K562 (cell line): ENCODE measurements around the gene ORC4. TPM values are rescaled to one million over a fixed set of nuclear protein-coding genes. Genes with fewer than 3 reads are reported as not detected.

Experiments
- ATAC-seq: fragments of 200-7000 bp; cut with Tn5 transposase; 3 replicates; pipeline ENCODE4 v1.9.1; 2020; ENCODE audit warnings: moderate library complexity
- BruUV-seq: library from RNA; stranded (reverse); fragments of 400-500 nt; replicated peaks from 2 replicates; lab custom pipeline; 2021; lab: Mats Ljungman, UMichigan
- CTCF ChIA-PET: fragments of 300-600 bp; formaldehyde crosslinking; extraction: SDS; loops from one replicate; lab custom pipeline; 2021; ENCODE audit warnings: low intra/inter-chr PET ratio; lab: Yijun Ruan, JAX
- POLR2A ChIA-PET: fragments of 300-600, 350-650 bp; sonication (Branson Sonifier 250); formaldehyde crosslinking; extraction: SDS; loops from one replicate; lab custom pipeline; 2021; ENCODE audit warnings: antibody characterized with exemption, inconsistent platforms; lab: Yijun Ruan, JAX
- DNase-seq, 4 experiments: peaks; one replicate each; pipeline versions ENCODE4 v3.0.0 to v3.0.0-alpha.2; 2011 to 2018; ENCODE audit warnings: low spot score in 3 of 4, mixed read lengths in 3 of 4; ENCODE audit errors: extremely low read depth in 1 of 4
- FAIRE-seq: peaks from 2 replicates; lab custom pipeline; 2011; peaks lifted over from hg19 to GRCh38; lab: Jason Lieb, UNC
- H2AFZ ChIP-seq: 2 replicates; pipeline ENCODE4 v1.6.0; 2011; ENCODE audit warnings: low read depth, low read length, control low read depth, inconsistent platforms
- H3K27ac ChIP-seq: fragments of 200-600 bp; 3 replicates; pipeline ENCODE4 v1.8.0; 2011; ENCODE audit warnings: low read depth, mild to moderate bottlenecking, control low read depth, inconsistent platforms, low read length, moderate library complexity, mixed read lengths; ENCODE audit errors: extremely low read depth
- H3K27me3 ChIP-seq, 2 experiments: fragments of 300-600 bp in 1 of 2; 2 replicates in 1 of 2; 3 replicates in 1 of 2; pipeline versions ENCODE4 v1.6.0 to v1.8.0; 2011; ENCODE audit warnings: inconsistent platforms in 2 of 2, low read length in 2 of 2, mild to moderate bottlenecking in 1 of 2, mixed read lengths in 1 of 2, moderate library complexity in 1 of 2; ENCODE audit not compliant: control insufficient read depth in 2 of 2, insufficient read depth in 2 of 2
- H3K36me3 ChIP-seq: fragments of 300-600 bp; 3 replicates; pipeline ENCODE4 v1.8.0; 2011; ENCODE audit warnings: mild to moderate bottlenecking, low read length, inconsistent platforms; ENCODE audit not compliant: control insufficient read depth, insufficient read depth
- H3K4me1 ChIP-seq, 2 experiments: fragments of 200-600 bp in 1 of 2; replicated peaks in 1 of 2; 2 replicates in 1 of 2; 3 replicates in 1 of 2; pipeline versions ENCODE4 v1.5.1 to v1.8.0; 2011; ENCODE audit warnings: inconsistent platforms in 2 of 2, low read length in 2 of 2, mild to moderate bottlenecking in 1 of 2, mixed read lengths in 1 of 2, moderate library complexity in 1 of 2; ENCODE audit not compliant: control insufficient read depth in 2 of 2, insufficient read depth in 2 of 2
- H3K4me2 ChIP-seq: 2 replicates; pipeline ENCODE4 v1.6.1; 2011; ENCODE audit warnings: low read length, control low read depth, inconsistent platforms, mixed read lengths; ENCODE audit not compliant: insufficient read depth
- H3K4me3 ChIP-seq: fragments of 200-600 bp; sonication (generic), shearing (Covaris generic); 2 replicates; pipeline ENCODE4 v1.5.1; 2016; ENCODE audit warnings: control low read depth, inconsistent platforms
- H3K79me2 ChIP-seq: fragments of 200-600 bp; 3 replicates; pipeline ENCODE4 v1.8.0; 2011; ENCODE audit warnings: low read length, inconsistent platforms; ENCODE audit not compliant: control insufficient read depth, insufficient read depth
- H3K9ac ChIP-seq, 2 experiments: 2 replicates each; pipeline versions ENCODE4 v1.6.0 to v1.6.1; 2011; ENCODE audit warnings: low read depth in 2 of 2, low read length in 2 of 2, control low read depth in 1 of 2, inconsistent platforms in 1 of 2, mild to moderate bottlenecking in 1 of 2, mixed read lengths in 1 of 2; ENCODE audit not compliant: insufficient read depth in 1 of 2
- H3K9me1 ChIP-seq: one replicate; pipeline ENCODE4 v1.6.0; 2011; ENCODE audit warnings: inconsistent platforms, mild to moderate bottlenecking, low read length, moderate library complexity; ENCODE audit not compliant: control insufficient read depth, insufficient read depth
- H3K9me3 ChIP-seq: replicated peaks from 2 replicates; pipeline ENCODE4 v1.5.1; 2011; ENCODE audit warnings: low read depth, low read length, inconsistent platforms; ENCODE audit not compliant: control insufficient read depth, insufficient read depth
- H4K20me1 ChIP-seq: replicated peaks from 2 replicates; pipeline ENCODE4 v1.6.1; 2011; ENCODE audit warnings: low read length, inconsistent platforms, mixed read lengths; ENCODE audit not compliant: control insufficient read depth, insufficient read depth
- CBFA2T2 ChIP-seq: fragments of 450-650 bp; conservative IDR thresholded peaks from 2 replicates; pipeline ENCODE4 v1.6.1; 2017; ENCODE audit warnings: mild to moderate bottlenecking
- MEIS2 ChIP-seq: fragments of 450-650 bp; IDR thresholded peaks from 2 replicates; pipeline ENCODE4 v1.6.1; 2014; ENCODE audit warnings: mild to moderate bottlenecking; ENCODE audit not compliant: partially characterized antibody
- NRF1 ChIP-seq, 2 experiments: fragments of 450-650 bp; IDR thresholded peaks in 1 of 2; conservative IDR thresholded peaks in 1 of 2; 2 replicates each; pipeline ENCODE4 v1.6.1; 2014; ENCODE audit warnings: mild to moderate bottlenecking in 2 of 2
- WGBS: fragments of 100-300 bp; shearing (Covaris generic); methylation state at CpG from one replicate; pipeline ENCODE4 v1.1.6; 2016; ENCODE audit warnings: low coverage, mixed read lengths; ENCODE audit not compliant: insufficient coverage; ENCODE audit errors: missing lambda C conversion rate; 5-methylcytosine and 5-hydroxymethylcytosine counted together
- in situ Hi-C: fragments of 300-500 bp; cut with MboI; formaldehyde crosslinking; loops from 4 replicates; pipeline ENCODE4 v1.15.0; 2018; ENCODE audit warnings: inconsistent platforms, mixed read lengths
- intact Hi-C: fragments of 100-400 bp; cut with micrococcal nuclease; formaldehyde crosslinking; loops from 2 replicates; pipeline ENCODE4 v1.14.2; 2022
- polyA plus RNA-seq, 8 experiments: library from polyadenylated mRNA; depleted of rRNA in 4 of 8; stranded (reverse) in 5 of 8; unstranded in 3 of 8; fragments of >200 nt; fragmentation: Nextera tagmentation in 2 of 8; fragmentation: Illumina TruSeq in 1 of 8; extraction: Ambion mirVana in 2 of 8; extraction: Trizol in 1 of 8; gene quantifications; 2 replicates each; pipeline versions ENCODE4 v1.2.1 to v1.2.3, GENCODE V29; 2011 to 2014; ENCODE audit warnings: inconsistent platforms in 1 of 8, missing spikeins in 1 of 8
- total RNA-seq, 7 experiments: library from RNA; depleted of rRNA in 6 of 7; stranded (reverse); fragments of >200 nt in 6 of 7; fragmentation: Illumina TruSeq in 2 of 7; extraction: Trizol in 2 of 7; gene quantifications; 2 replicates each; pipeline versions ENCODE4 v1.2.1 to v1.2.3, GENCODE V29; 2011 to 2021; ENCODE audit warnings: low replicate concordance in 1 of 7
- TF ChIP-seq, protein P1 (sequence below), 2 experiments: IDR thresholded peaks in 1 of 2; conservative IDR thresholded peaks in 1 of 2; 2 replicates each; pipeline ENCODE4 v1.6.1; 2016; ENCODE audit warnings: low read depth in 2 of 2, mild to moderate bottlenecking in 1 of 2, missing compliant biosample characterization in 1 of 2, missing genetic modification characterization in 1 of 2, moderate library complexity in 1 of 2

The ORC4 gene
- total and polyA plus RNA-seq, 9 of the 15 experiments (the other 6 are each of a cell fraction or from before 2014, with no cell fraction given): 58.6 to 100 (median 70.5) TPM

DNA sequence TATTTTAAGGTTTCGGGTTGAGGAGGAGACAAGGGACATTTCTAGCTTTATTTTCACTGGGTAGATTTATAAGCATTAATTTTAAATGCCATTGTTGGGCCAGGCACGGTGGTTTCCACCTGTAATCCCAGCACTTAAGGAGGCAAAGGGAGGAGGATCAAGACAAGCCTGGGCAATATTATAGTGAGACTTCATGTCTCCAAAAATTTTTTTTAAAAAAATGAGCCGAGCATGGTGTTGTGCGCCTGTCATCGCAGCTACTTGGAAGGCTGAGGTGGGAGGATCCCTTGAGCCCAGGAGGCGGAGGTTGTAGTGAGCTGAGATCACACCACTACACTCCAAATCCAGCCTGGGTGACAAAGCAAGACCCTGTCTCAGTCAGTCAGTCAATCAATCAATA lies 45.4 kb upstream of the ORC4 start:
- peak; percentile 50 for TF ChIP-seq MEIS2
- no peak for TF ChIP-seq CBFA2T2
- 0 out of 4 replicates have a peak, but pooled peaks of 1 of the 2 experiments have one; percentile 12 for TF ChIP-seq NRF1 (conservative IDR thresholded peaks at IDR 0.05 in 1 of 2, IDR thresholded peaks at IDR 0.05 in 1 of 2)
- TF ChIP-seq, protein P1, sequence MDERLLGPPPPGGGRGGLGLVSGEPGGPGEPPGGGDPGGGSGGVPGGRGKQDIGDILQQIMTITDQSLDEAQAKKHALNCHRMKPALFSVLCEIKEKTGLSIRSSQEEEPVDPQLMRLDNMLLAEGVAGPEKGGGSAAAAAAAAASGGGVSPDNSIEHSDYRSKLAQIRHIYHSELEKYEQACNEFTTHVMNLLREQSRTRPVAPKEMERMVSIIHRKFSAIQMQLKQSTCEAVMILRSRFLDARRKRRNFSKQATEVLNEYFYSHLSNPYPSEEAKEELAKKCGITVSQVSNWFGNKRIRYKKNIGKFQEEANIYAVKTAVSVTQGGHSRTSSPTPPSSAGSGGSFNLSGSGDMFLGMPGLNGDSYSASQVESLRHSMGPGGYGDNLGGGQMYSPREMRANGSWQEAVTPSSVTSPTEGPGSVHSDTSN (CRISPR knock-in tag; IDR thresholded peaks at IDR 0.05; ENCODE audit: low read depth): no peak
- TF ChIP-seq, protein P1 (tag; conservative IDR thresholded peaks at IDR 0.05; ENCODE audit: low read depth): 0 out of 2 replicates have a peak, but pooled peaks have one; percentile 11
- TF ChIP-seq, all 486 proteins: peak for 3
- Histone ChIP-seq H3K9ac (no peak overlapping the region), H3K9me1 (no peaks in the 10 kb centered on the region), H3K36me3 (no peaks in the 10 kb centered on the region), H2AFZ (peak overlapping the region; percentile 11; the same call in 1 of the 2 replicates), H3K27ac (no peak overlapping the region), H3K9me3 (no peaks in the 10 kb centered on the region), H3K4me1 (no peaks in the 10 kb centered on the region; a peak in 1 of 5 replicates), H3K4me3 (no peak overlapping the region), H3K4me2 (no peak overlapping the region), H4K20me1 (no peaks in the 10 kb centered on the region), H3K27me3 (no peaks in the 10 kb centered on the region), H3K79me2 (no peaks in the 10 kb centered on the region)
- ATAC-seq (peak; percentile 82), DNase-seq (peak in 1 of 4 experiments; percentile 25), FAIRE-seq (no peak)
- ChIA-PET POLR2A (no interaction called here), CTCF (no interaction called here)
- intact Hi-C loops: no loop called here
- 26% methylated on average over 6 of the region's 6 CpGs for WGBS
- in situ Hi-C loops: no loop called here
- no TSS peak for BruUV-seq
